CD1c-positive myeloid dendritic cell (primary cell): Measurements from ENCODE around the gene AMELY.
"Not testable (repeated sequence)": the region's sequence is repeated elsewhere in the genome, so short reads cannot be mapped to it uniquely, and the experiment has no call there.

Source experiments
- DNase-seq: peaks from one replicate; pipeline ENCODE4 v3.0.0-alpha.2; 2016; ENCODE audit errors: extremely low spot score

Gene AMELY

GRCh38 chrY:6911253-6911881 lies at the start of gene AMELY:
TSS of gene AMELY (minus strand) at chrY:6911752. CDS start at chrY:6872608, 39,144 bp downstream.
- no peak for DNase-seq

GRCh38 chrY:6949947-6950346 lies 38.4 kb upstream of the AMELY start:
- DNase-seq: no peak

- no peak for DNase-seq
Measured at GRCh38 chrY:6948378-6948777, 36.8 kb upstream of the AMELY start.

- no peak for DNase-seq
Measured at GRCh38 chrY:6947695-6948094, 36.1 kb upstream of the AMELY start.

GRCh38 chrY:6935497-6935896 lies 23.9 kb upstream of the AMELY start:
- DNase-seq: no peak

- DNase-seq: no peak
Measured at GRCh38 chrY:6931779-6932396, 20.3 kb upstream of the AMELY start.

- DNase-seq: no peak
Measured at GRCh38 chrY:6929237-6929636, 17.7 kb upstream of the AMELY start.

GRCh38 chrY:6928265-6928664 lies 16.7 kb upstream of the AMELY start:
- DNase-seq: no peak

GRCh38 chrY:6921061-6921460 lies 9.5 kb upstream of the AMELY start:
- no peak for DNase-seq

GRCh38 chrY:6913362-6913761 lies 1.8 kb upstream of the AMELY start:
- no peak for DNase-seq

- no peak for DNase-seq
Measured at GRCh38 chrY:6910372-6911252, 940 bp downstream of the AMELY start, which contains the start of gene TBL1Y. TSS of gene TBL1Y (plus strand) at chrY:6910697. CDS start at chrY:7025085, 114,388 bp downstream.

- DNase-seq: no peak
Measured at GRCh38 chrY:6909856-6910255, 1.7 kb downstream of the AMELY start.

- DNase-seq: no peak
Measured at GRCh38 chrY:6909118-6909521, 2.4 kb downstream of the AMELY start.

- DNase-seq: not testable (repeated sequence)
Measured at GRCh38 chrY:6908021-6908420, 3.5 kb downstream of the AMELY start.

GRCh38 chrY:6907591-6907990 lies 4.0 kb downstream of the AMELY start:
- no peak for DNase-seq

- not testable (repeated sequence) for DNase-seq
Measured at GRCh38 chrY:6902116-6902515, 9.4 kb downstream of the AMELY start.

GRCh38 chrY:6895236-6895635 lies 16.3 kb downstream of the AMELY start:
- no peak for DNase-seq

- DNase-seq: no peak
Measured at GRCh38 chrY:6894496-6894895, 17.1 kb downstream of the AMELY start.

GRCh38 chrY:6849384-6849783 lies 62.2 kb downstream of the AMELY start:
- no peak for DNase-seq

- DNase-seq: not testable (repeated sequence)
Measured at GRCh38 chrY:6842650-6843049, 68.9 kb downstream of the AMELY start.
